GM12865 (cell line): ENCODE results near the gene FRMD7.
A peak's percentile ranks its signal among the peaks of the same experiment; 100 is the strongest.
"Not testable (repeated sequence)": the region's sequence is repeated elsewhere in the genome, so short reads cannot be mapped to it uniquely, and the experiment has no call there.

Source experiments
- DNase-seq: peaks from one replicate; pipeline ENCODE4 v3.0.0; 2010; ENCODE audit warnings: low read depth
- H3K4me3 ChIP-seq: 2 replicates; pipeline ENCODE4 v1.5.1; 2011; ENCODE audit warnings: mild to moderate bottlenecking, low read depth, low read length, control low read depth
- TF ChIP-seq, protein P1 (sequence below): IDR thresholded peaks from 2 replicates; pipeline ENCODE4 v1.5.1; 2011; ENCODE audit warnings: low read length, control low read depth, low read depth, inconsistent platforms; ENCODE audit not compliant: insufficient read depth; ENCODE audit errors: missing control alignments

FRMD7 gene, protein sequence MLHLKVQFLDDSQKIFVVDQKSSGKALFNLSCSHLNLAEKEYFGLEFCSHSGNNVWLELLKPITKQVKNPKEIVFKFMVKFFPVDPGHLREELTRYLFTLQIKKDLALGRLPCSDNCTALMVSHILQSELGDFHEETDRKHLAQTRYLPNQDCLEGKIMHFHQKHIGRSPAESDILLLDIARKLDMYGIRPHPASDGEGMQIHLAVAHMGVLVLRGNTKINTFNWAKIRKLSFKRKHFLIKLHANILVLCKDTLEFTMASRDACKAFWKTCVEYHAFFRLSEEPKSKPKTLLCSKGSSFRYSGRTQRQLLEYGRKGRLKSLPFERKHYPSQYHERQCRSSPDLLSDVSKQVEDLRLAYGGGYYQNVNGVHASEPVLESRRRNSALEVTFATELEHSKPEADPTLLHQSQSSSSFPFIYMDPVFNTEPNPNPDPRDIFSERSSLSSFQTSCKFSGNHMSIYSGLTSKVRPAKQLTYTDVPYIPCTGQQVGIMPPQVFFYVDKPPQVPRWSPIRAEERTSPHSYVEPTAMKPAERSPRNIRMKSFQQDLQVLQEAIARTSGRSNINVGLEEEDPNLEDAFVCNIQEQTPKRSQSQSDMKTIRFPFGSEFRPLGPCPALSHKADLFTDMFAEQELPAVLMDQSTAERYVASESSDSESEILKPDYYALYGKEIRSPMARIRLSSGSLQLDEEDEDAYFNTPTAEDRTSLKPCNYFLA

GRCh38 chrX:132127743-132128142 is at the start of gene FRMD7:
Gene FRMD7 (minus strand): TSS chrX:132128020. CDS start chrX:132127844, 176 bp downstream.
- no peak within 1 kb of the TSS for H3K4me3 ChIP-seq
- TF ChIP-seq, protein P1, sequence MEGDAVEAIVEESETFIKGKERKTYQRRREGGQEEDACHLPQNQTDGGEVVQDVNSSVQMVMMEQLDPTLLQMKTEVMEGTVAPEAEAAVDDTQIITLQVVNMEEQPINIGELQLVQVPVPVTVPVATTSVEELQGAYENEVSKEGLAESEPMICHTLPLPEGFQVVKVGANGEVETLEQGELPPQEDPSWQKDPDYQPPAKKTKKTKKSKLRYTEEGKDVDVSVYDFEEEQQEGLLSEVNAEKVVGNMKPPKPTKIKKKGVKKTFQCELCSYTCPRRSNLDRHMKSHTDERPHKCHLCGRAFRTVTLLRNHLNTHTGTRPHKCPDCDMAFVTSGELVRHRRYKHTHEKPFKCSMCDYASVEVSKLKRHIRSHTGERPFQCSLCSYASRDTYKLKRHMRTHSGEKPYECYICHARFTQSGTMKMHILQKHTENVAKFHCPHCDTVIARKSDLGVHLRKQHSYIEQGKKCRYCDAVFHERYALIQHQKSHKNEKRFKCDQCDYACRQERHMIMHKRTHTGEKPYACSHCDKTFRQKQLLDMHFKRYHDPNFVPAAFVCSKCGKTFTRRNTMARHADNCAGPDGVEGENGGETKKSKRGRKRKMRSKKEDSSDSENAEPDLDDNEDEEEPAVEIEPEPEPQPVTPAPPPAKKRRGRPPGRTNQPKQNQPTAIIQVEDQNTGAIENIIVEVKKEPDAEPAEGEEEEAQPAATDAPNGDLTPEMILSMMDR = no peak
- DNase-seq = no peak

- TF ChIP-seq, protein P1 = no peak
- no peak for DNase-seq
- no peak overlapping the region for H3K4me3 ChIP-seq
Measured at GRCh38 chrX:132173647-132174046, 45.8 kb upstream of the FRMD7 start.

- TF ChIP-seq, protein P1 = no peak
- H3K4me3 ChIP-seq = no peak overlapping the region
- no peak for DNase-seq
Measured at GRCh38 chrX:132171881-132172280, 44.1 kb upstream of the FRMD7 start.

DNA sequence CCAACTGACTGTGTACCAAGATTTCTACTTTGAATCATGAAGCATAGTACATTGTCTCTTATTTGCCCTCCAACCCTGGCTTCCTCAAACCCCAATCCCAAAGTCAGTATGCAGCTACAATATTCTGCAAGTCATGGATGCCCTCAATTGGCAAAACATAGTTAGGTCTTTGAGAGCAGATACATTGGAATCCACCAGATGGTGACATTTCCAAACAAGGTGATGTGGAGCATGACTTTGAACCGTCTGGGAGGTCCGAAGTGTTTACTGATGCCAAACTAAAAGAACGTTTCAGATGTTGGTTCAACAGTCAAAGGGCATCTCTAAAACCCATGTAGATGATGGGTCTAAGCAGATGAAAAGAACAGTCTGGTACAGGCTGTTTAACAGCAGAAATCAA is 43.7 kb upstream of the FRMD7 start:
- peak; percentile 1 for DNase-seq
- TF ChIP-seq, protein P1 = no peak
- no peak overlapping the region for H3K4me3 ChIP-seq

DNA sequence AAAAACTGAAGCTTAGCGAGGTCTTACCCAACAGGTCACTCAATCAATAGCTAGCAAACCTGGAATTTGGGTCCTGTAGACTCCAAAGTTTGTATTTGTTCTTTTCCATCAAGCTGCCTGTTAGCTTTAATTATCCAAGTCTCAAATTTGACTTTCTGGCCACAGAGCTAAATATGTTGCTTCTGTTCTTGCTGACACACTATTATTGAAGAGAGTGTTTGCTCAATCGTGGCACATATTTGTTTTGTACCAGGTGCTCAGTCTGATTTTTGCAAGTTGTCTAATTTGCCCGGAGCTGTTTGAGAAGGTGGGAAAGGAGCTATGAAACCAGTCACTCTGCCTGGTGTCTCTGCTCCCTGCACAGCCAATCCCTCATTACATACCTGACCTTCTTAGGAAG is 41.7 kb upstream of the FRMD7 start:
- TF ChIP-seq, protein P1 = no peak
- no peak for DNase-seq
- H3K4me3 ChIP-seq = no peak overlapping the region

- no peak overlapping the region for H3K4me3 ChIP-seq
- TF ChIP-seq, protein P1 = no peak
- no peak for DNase-seq
Measured at GRCh38 chrX:132165651-132166050, 37.8 kb upstream of the FRMD7 start.

GRCh38 chrX:132165005-132165404 is 37.2 kb upstream of the FRMD7 start:
- TF ChIP-seq, protein P1 = no peak
- no peak for DNase-seq
- no peak overlapping the region for H3K4me3 ChIP-seq

DNA sequence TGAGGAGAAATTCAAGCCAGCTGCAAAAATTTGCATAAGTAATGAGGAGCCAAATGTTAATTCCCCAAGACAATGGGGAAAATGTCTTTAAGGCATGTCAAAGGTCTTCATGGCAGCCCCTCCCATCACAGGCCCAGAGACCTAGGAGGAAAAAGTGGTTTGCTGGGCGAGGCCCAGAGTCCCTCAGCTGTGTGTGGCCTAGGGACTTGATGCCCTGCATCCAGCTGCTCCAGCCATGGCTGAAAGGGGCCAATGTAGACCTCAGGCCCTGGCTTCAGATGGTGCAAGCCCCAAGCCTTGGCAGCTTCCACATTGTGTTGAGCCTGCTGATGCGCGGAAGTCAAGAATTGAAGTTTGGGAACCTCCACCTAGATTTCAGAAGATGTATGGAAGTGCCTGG is 35.3 kb upstream of the FRMD7 start:
- not testable (repeated sequence) for DNase-seq, H3K4me3 ChIP-seq
